Endothelial cell (in vitro differentiated cells): ENCODE measurements around the gene PLIN4. TPM values are rescaled to one million over a fixed set of nuclear protein-coding genes. Genes with fewer than 3 reads are reported as not detected.
"Not testable (repeated sequence)": the region's sequence is repeated elsewhere in the genome, so short reads cannot be mapped to it uniquely, and the experiment has no call there.

ENCODE experiments used
- DNase-seq: peaks from one replicate; pipeline ENCODE4 v3.0.0; 2021; ENCODE audit warnings: low spot score
- H3K27ac Mint-ChIP-seq: one replicate; pipeline ENCODE4 v1.8.0; 2021; ENCODE audit warnings: mixed read lengths, inconsistent platforms; ENCODE audit not compliant: unreplicated experiment
- H3K27me3 Mint-ChIP-seq: one replicate; pipeline ENCODE4 v1.8.0; 2021; ENCODE audit warnings: mild to moderate bottlenecking, moderate library complexity, mixed read lengths, inconsistent platforms; ENCODE audit not compliant: unreplicated experiment
- H3K36me3 Mint-ChIP-seq: one replicate; pipeline ENCODE4 v1.8.0; 2021; ENCODE audit warnings: mild to moderate bottlenecking, low read depth, mixed read lengths, inconsistent platforms; ENCODE audit not compliant: unreplicated experiment
- H3K4me1 Mint-ChIP-seq: one replicate; pipeline ENCODE4 v1.8.0; 2021; ENCODE audit warnings: mild to moderate bottlenecking, mixed read lengths, inconsistent platforms; ENCODE audit not compliant: unreplicated experiment
- H3K4me3 Mint-ChIP-seq: one replicate; pipeline ENCODE4 v1.8.0; 2021; ENCODE audit warnings: mild to moderate bottlenecking, mixed read lengths, inconsistent platforms; ENCODE audit not compliant: unreplicated experiment
- H3K9me3 Mint-ChIP-seq: one replicate; pipeline ENCODE4 v1.8.0; 2021; ENCODE audit warnings: mixed read lengths, inconsistent platforms; ENCODE audit not compliant: unreplicated experiment
- CTCF ChIP-seq: fragments of 200-600 bp; sonication (generic); IDR thresholded peaks from one replicate; pipeline ENCODE4 v1.5.0; 2021; ENCODE audit warnings: antibody characterized with exemption; ENCODE audit not compliant: unreplicated experiment
- total RNA-seq: library from RNA; stranded (reverse); fragmentation: NEBNext Ultra II Directional; extraction: Animal tissue kit (Norgen Biotek cat#: 25700); gene quantifications from one replicate; pipeline ENCODE4 v1.2.1, GENCODE V29; 2021; ENCODE audit not compliant: unreplicated experiment

Gene PLIN4
- total RNA-seq, 1 donor from 2014 or later = 0.13 TPM

GRCh38 chr19:4543842-4544647 is 25.8 kb upstream of the PLIN4 start:
- Mint-ChIP-seq H3K27me3 (peaks cover 7% of the 10 kb centered on the region), H3K4me1 (peaks cover 6% of the 10 kb centered on the region), H3K36me3 (peaks cover 6% of the 10 kb centered on the region), H3K4me3 (no peak overlapping the region), H3K27ac (no peak overlapping the region), H3K9me3 (no peaks in the 10 kb centered on the region)
- no peak for TF ChIP-seq CTCF
- no peak for DNase-seq

GRCh38 chr19:4542896-4543841 is 24.9 kb upstream of the PLIN4 start:
- Mint-ChIP-seq H3K27ac (no peak overlapping the region), H3K27me3 (peaks cover 6% of the 10 kb centered on the region), H3K4me3 (no peak overlapping the region), H3K9me3 (no peaks in the 10 kb centered on the region), H3K4me1 (peaks cover 6% of the 10 kb centered on the region), H3K36me3 (peaks cover 3% of the 10 kb centered on the region)
- no peak for DNase-seq
- no peak for TF ChIP-seq CTCF

DNA sequence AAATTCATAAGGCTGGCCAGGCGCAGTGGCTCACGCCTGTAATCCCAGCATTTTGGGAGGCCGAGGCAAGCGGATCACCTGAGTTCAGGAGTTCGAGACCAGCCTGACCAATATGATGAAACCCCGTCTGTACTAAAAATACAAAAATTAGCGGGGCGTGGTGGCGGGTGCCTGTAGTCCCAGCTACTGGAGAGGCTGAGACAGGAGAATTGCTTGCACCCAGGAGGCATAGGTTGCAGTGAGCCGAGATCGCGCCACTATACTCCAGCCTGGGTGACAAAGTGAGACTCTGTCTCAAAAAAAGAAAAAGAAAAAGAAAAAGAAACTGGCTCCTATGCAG is 23.5 kb upstream of the PLIN4 start:
- H3K9me3 Mint-ChIP-seq, H3K36me3 Mint-ChIP-seq, DNase-seq, H3K27me3 Mint-ChIP-seq, H3K4me1 Mint-ChIP-seq, H3K4me3 Mint-ChIP-seq, H3K27ac Mint-ChIP-seq: not testable (repeated sequence)

DNA sequence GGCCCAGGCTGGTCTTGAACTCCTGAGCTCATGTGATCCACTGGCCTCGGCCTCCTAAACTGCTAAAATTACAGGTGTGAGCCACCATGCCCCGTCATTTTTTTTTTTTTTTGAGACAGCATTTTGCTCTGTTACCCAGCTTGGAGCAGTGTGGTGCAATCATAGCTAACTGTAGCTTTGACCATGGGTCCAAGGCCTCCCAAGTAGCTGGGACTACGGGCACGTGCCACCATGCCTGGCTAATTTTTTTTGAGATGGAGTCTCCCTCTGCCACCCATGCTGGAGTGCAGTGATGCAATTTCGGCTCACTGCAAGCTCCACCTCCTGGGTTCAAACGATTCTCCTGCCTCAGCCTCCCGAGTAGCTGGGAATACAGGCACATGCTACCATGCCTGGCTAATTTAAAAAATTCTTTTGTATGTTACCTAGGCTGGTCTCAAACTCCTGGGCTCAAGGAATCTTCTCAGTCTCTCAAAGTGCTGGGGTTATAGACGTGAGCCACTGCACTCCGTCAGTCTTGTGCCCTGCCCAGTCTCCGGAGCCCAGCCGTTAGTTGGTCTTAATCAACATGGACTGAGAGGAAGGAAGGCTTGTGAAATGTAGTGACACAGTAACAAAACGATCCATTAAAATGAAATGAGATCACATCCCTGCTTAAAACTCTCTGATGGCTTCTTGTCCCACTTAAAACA is 23.0 kb upstream of the PLIN4 start:
- no peak for TF ChIP-seq CTCF
- no peak overlapping the region for H3K27ac Mint-ChIP-seq

More for the DNA sequence above, 23.0 kb upstream of the PLIN4 start:
- Mint-ChIP-seq H3K9me3 (no peaks in the 10 kb centered on the region), H3K4me1 (peaks cover 6% of the 10 kb centered on the region), H3K27me3 (peaks cover 6% of the 10 kb centered on the region), H3K4me3 (no peak overlapping the region), H3K36me3 (peaks cover 3% of the 10 kb centered on the region)
- DNase-seq = no peak
